K562 (cell line): Measurements from ENCODE around the gene PPP6R3. TPM values are rescaled to one million over a fixed set of nuclear protein-coding genes. Genes with fewer than 3 reads are reported as not detected.
A peak's percentile ranks its signal among the peaks of the same experiment; 100 is the strongest.

Experiments used
- ATAC-seq: fragments of 200-7000 bp; cut with Tn5 transposase; 3 replicates; pipeline ENCODE4 v1.9.1; 2020; ENCODE audit warnings: moderate library complexity
- BruUV-seq: library from RNA; stranded (reverse); fragments of 400-500 nt; replicated peaks from 2 replicates; lab custom pipeline; 2021; lab: Mats Ljungman, UMichigan
- CTCF ChIA-PET: fragments of 300-600 bp; formaldehyde crosslinking; extraction: SDS; loops from one replicate; lab custom pipeline; 2021; ENCODE audit warnings: low intra/inter-chr PET ratio; lab: Yijun Ruan, JAX
- POLR2A ChIA-PET: fragments of 300-600, 350-650 bp; sonication (Branson Sonifier 250); formaldehyde crosslinking; extraction: SDS; loops from one replicate; lab custom pipeline; 2021; ENCODE audit warnings: antibody characterized with exemption, inconsistent platforms; lab: Yijun Ruan, JAX
- DNase-seq, 4 experiments: peaks; one replicate each; pipeline versions ENCODE4 v3.0.0 to v3.0.0-alpha.2; 2011 to 2018; ENCODE audit warnings: low spot score in 3 of 4, mixed read lengths in 3 of 4; ENCODE audit errors: extremely low read depth in 1 of 4
- FAIRE-seq: peaks from 2 replicates; lab custom pipeline; 2011; peaks lifted over from hg19 to GRCh38; lab: Jason Lieb, UNC
- H2AFZ ChIP-seq: 2 replicates; pipeline ENCODE4 v1.6.0; 2011; ENCODE audit warnings: low read depth, low read length, control low read depth, inconsistent platforms
- H3K27ac ChIP-seq: fragments of 200-600 bp; 3 replicates; pipeline ENCODE4 v1.8.0; 2011; ENCODE audit warnings: low read depth, mild to moderate bottlenecking, control low read depth, inconsistent platforms, low read length, moderate library complexity, mixed read lengths; ENCODE audit errors: extremely low read depth
- H3K27me3 ChIP-seq, 2 experiments: fragments of 300-600 bp in 1 of 2; 2 replicates in 1 of 2; 3 replicates in 1 of 2; pipeline versions ENCODE4 v1.6.0 to v1.8.0; 2011; ENCODE audit warnings: inconsistent platforms in 2 of 2, low read length in 2 of 2, mild to moderate bottlenecking in 1 of 2, mixed read lengths in 1 of 2, moderate library complexity in 1 of 2; ENCODE audit not compliant: control insufficient read depth in 2 of 2, insufficient read depth in 2 of 2
- H3K36me3 ChIP-seq: fragments of 300-600 bp; 3 replicates; pipeline ENCODE4 v1.8.0; 2011; ENCODE audit warnings: mild to moderate bottlenecking, low read length, inconsistent platforms; ENCODE audit not compliant: control insufficient read depth, insufficient read depth
- H3K4me1 ChIP-seq, 2 experiments: fragments of 200-600 bp in 1 of 2; replicated peaks in 1 of 2; 2 replicates in 1 of 2; 3 replicates in 1 of 2; pipeline versions ENCODE4 v1.5.1 to v1.8.0; 2011; ENCODE audit warnings: inconsistent platforms in 2 of 2, low read length in 2 of 2, mild to moderate bottlenecking in 1 of 2, mixed read lengths in 1 of 2, moderate library complexity in 1 of 2; ENCODE audit not compliant: control insufficient read depth in 2 of 2, insufficient read depth in 2 of 2
- H3K4me2 ChIP-seq: 2 replicates; pipeline ENCODE4 v1.6.1; 2011; ENCODE audit warnings: low read length, control low read depth, inconsistent platforms, mixed read lengths; ENCODE audit not compliant: insufficient read depth
- H3K4me3 ChIP-seq: fragments of 200-600 bp; sonication (generic), shearing (Covaris generic); 2 replicates; pipeline ENCODE4 v1.5.1; 2016; ENCODE audit warnings: control low read depth, inconsistent platforms
- H3K79me2 ChIP-seq: fragments of 200-600 bp; 3 replicates; pipeline ENCODE4 v1.8.0; 2011; ENCODE audit warnings: low read length, inconsistent platforms; ENCODE audit not compliant: control insufficient read depth, insufficient read depth
- H3K9ac ChIP-seq, 2 experiments: 2 replicates each; pipeline versions ENCODE4 v1.6.0 to v1.6.1; 2011; ENCODE audit warnings: low read depth in 2 of 2, low read length in 2 of 2, control low read depth in 1 of 2, inconsistent platforms in 1 of 2, mild to moderate bottlenecking in 1 of 2, mixed read lengths in 1 of 2; ENCODE audit not compliant: insufficient read depth in 1 of 2
- H3K9me1 ChIP-seq: one replicate; pipeline ENCODE4 v1.6.0; 2011; ENCODE audit warnings: inconsistent platforms, mild to moderate bottlenecking, low read length, moderate library complexity; ENCODE audit not compliant: control insufficient read depth, insufficient read depth
- H3K9me3 ChIP-seq: replicated peaks from 2 replicates; pipeline ENCODE4 v1.5.1; 2011; ENCODE audit warnings: low read depth, low read length, inconsistent platforms; ENCODE audit not compliant: control insufficient read depth, insufficient read depth
- H4K20me1 ChIP-seq: replicated peaks from 2 replicates; pipeline ENCODE4 v1.6.1; 2011; ENCODE audit warnings: low read length, inconsistent platforms, mixed read lengths; ENCODE audit not compliant: control insufficient read depth, insufficient read depth
- ARHGAP35 ChIP-seq: fragments of 450-650 bp; IDR thresholded peaks from 2 replicates; pipeline ENCODE4 v1.6.1; 2018; ENCODE audit not compliant: partially characterized antibody
- ARID1B ChIP-seq: fragments of 450-650 bp; IDR thresholded peaks from 2 replicates; pipeline ENCODE4 v1.6.1; 2016; ENCODE audit warnings: antibody characterized with exemption, mild to moderate bottlenecking, inconsistent platforms
- COPS2 ChIP-seq: fragments of 450-650 bp; conservative IDR thresholded peaks from 2 replicates; pipeline ENCODE4 v1.6.1; 2016; ENCODE audit warnings: mild to moderate bottlenecking, moderate library complexity
- FOXJ2 ChIP-seq: fragments of 200-800 bp; sonication (Bioruptor generic); IDR thresholded peaks from 2 replicates; pipeline ENCODE4 v1.6.1; 2016; ENCODE audit warnings: missing genetic modification characterization, missing compliant biosample characterization
- GATAD2A ChIP-seq: fragments of 450-650 bp; IDR thresholded peaks from 2 replicates; pipeline ENCODE4 v1.6.1; 2017
- PHTF2 ChIP-seq: fragments of 250-450 bp; sonication (Bioruptor Pico); IDR thresholded peaks from 2 replicates; pipeline ENCODE4 v1.5.0; 2021; ENCODE audit warnings: mild to moderate bottlenecking
- RBM25 ChIP-seq: fragments of 200-400 bp; formaldehyde crosslinking; IDR thresholded peaks from 2 replicates; pipeline ENCODE4 v1.6.1; 2018; ENCODE audit warnings: low read length, low read depth, moderate library complexity; ENCODE audit not compliant: severe bottlenecking
- SMAD1 ChIP-seq: fragments of 150-350 bp; IDR thresholded peaks from 2 replicates; pipeline ENCODE4 v1.6.1; 2014; ENCODE audit warnings: low read length, low read depth; ENCODE audit not compliant: partially characterized antibody
- TAL1 ChIP-seq: fragments of 450-650 bp; IDR thresholded peaks from 2 replicates; pipeline ENCODE4 v1.6.1; 2016; ENCODE audit warnings: mild to moderate bottlenecking
- TEAD2 ChIP-seq: fragments of 450-650 bp; IDR thresholded peaks from 2 replicates; pipeline ENCODE4 v1.6.1; 2016; ENCODE audit warnings: missing genetic modification characterization, control low read depth, missing compliant biosample characterization
- USF2 ChIP-seq: sonication (generic); formaldehyde crosslinking; IDR thresholded peaks from 2 replicates; pipeline ENCODE4 v1.5.0; 2020; ENCODE audit warnings: missing genetic modification reagents
- WGBS: fragments of 100-300 bp; shearing (Covaris generic); methylation state at CpG from one replicate; pipeline ENCODE4 v1.1.6; 2016; ENCODE audit warnings: low coverage, mixed read lengths; ENCODE audit not compliant: insufficient coverage; ENCODE audit errors: missing lambda C conversion rate; 5-methylcytosine and 5-hydroxymethylcytosine counted together
- in situ Hi-C: fragments of 300-500 bp; cut with MboI; formaldehyde crosslinking; loops from 4 replicates; pipeline ENCODE4 v1.15.0; 2018; ENCODE audit warnings: inconsistent platforms, mixed read lengths
- intact Hi-C: fragments of 100-400 bp; cut with micrococcal nuclease; formaldehyde crosslinking; loops from 2 replicates; pipeline ENCODE4 v1.14.2; 2022
- polyA plus RNA-seq, 8 experiments: library from polyadenylated mRNA; depleted of rRNA in 4 of 8; stranded (reverse) in 5 of 8; unstranded in 3 of 8; fragments of >200 nt; fragmentation: Nextera tagmentation in 2 of 8; fragmentation: Illumina TruSeq in 1 of 8; extraction: Ambion mirVana in 2 of 8; extraction: Trizol in 1 of 8; gene quantifications; 2 replicates each; pipeline versions ENCODE4 v1.2.1 to v1.2.3, GENCODE V29; 2011 to 2014; ENCODE audit warnings: inconsistent platforms in 1 of 8, missing spikeins in 1 of 8
- total RNA-seq, 7 experiments: library from RNA; depleted of rRNA in 6 of 7; stranded (reverse); fragments of >200 nt in 6 of 7; fragmentation: Illumina TruSeq in 2 of 7; extraction: Trizol in 2 of 7; gene quantifications; 2 replicates each; pipeline versions ENCODE4 v1.2.1 to v1.2.3, GENCODE V29; 2011 to 2021; ENCODE audit warnings: low replicate concordance in 1 of 7
- TF ChIP-seq, protein P1 (sequence below): IDR thresholded peaks from 2 replicates; pipeline ENCODE4 v1.6.1; 2011; ENCODE audit warnings: borderline replicate concordance, low read depth, mild to moderate bottlenecking, moderate library complexity, low read length; ENCODE audit not compliant: insufficient read depth, poor library complexity, severe bottlenecking

PPP6R3 gene
- total and polyA plus RNA-seq, 9 of the 15 experiments (the other 6 are each of a cell fraction or from before 2014, with no cell fraction given): 20.3 to 117 (median 80.6) TPM

DNA sequence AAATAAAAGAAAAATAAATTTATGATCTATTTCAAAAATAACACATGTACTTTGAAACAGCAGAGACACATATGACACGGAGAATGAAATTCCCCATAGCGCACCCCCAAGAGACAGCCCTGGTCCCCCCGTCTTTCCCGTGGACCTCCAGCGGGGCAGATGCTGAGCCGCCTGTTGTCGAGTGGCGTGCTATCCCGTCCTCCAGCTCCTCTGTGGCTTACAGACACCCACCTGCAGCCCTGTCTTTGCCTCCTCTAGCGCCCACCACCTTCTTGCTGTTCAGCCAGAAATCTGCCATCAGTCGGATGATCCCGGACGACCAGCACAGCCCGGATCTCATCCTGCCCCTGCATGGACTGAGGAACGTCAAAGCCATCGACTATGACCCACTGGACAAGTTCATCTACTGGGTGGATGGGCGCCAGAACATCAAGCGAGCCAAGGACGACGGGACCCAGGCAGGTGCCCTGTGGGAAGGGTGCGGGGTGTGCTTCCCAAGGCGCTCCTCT is 44.4 kb upstream of the PPP6R3 start:
- Histone ChIP-seq H3K4me2 (no peak overlapping the region), H3K4me3 (no peak overlapping the region), H3K79me2 (no peaks in the 10 kb centered on the region), H3K36me3 (peaks cover 73% of the 10 kb centered on the region), H3K9me3 (no peaks in the 10 kb centered on the region), H3K4me1 (peaks cover under 1 to 8% of the 10 kb centered on the region in 2 experiments; a peak in 3 of 5 replicates), H3K9ac (peak overlapping the region in 1 of 2 experiments; percentile 26; a peak in 1 of 4 replicates), H3K9me1 (no peaks in the 10 kb centered on the region), H3K27me3 (no peaks in the 10 kb centered on the region), H3K27ac (no peak overlapping the region), H4K20me1 (no peaks in the 10 kb centered on the region), H2AFZ (no peak overlapping the region)
- no peak for DNase-seq
- intact Hi-C loops (no loop called here), in situ Hi-C loops (no loop called here)
- FAIRE-seq: no peak
- ChIA-PET CTCF (no interaction called here), POLR2A (no interaction called here)
- WGBS: 97% methylated on average over 19 of the region's 22 CpGs
- no TSS peak for BruUV-seq
- ATAC-seq: no peak
- no peak for TF ChIP-seq ARHGAP35
- no peak for TF ChIP-seq USF2
- no peak for TF ChIP-seq TEAD2 (tag)
- TF ChIP-seq, protein P1, sequence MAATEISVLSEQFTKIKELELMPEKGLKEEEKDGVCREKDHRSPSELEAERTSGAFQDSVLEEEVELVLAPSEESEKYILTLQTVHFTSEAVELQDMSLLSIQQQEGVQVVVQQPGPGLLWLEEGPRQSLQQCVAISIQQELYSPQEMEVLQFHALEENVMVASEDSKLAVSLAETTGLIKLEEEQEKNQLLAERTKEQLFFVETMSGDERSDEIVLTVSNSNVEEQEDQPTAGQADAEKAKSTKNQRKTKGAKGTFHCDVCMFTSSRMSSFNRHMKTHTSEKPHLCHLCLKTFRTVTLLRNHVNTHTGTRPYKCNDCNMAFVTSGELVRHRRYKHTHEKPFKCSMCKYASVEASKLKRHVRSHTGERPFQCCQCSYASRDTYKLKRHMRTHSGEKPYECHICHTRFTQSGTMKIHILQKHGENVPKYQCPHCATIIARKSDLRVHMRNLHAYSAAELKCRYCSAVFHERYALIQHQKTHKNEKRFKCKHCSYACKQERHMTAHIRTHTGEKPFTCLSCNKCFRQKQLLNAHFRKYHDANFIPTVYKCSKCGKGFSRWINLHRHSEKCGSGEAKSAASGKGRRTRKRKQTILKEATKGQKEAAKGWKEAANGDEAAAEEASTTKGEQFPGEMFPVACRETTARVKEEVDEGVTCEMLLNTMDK: no peak
- TF ChIP-seq FOXJ2: no peak
- no peak for TF ChIP-seq PHTF2 (CRISPR knock-in tag)
- TF ChIP-seq COPS2: no peak
- no peak for TF ChIP-seq RBM25
- no peak for TF ChIP-seq GATAD2A
- no peak for TF ChIP-seq ARID1B
- no peak for TF ChIP-seq SMAD1
- no peak for TF ChIP-seq TAL1
